Kidney glomerular epithelial cell (primary cell): Measurements from ENCODE around the gene OR52R1.
"Not testable (repeated sequence)": the region's sequence is repeated elsewhere in the genome, so short reads cannot be mapped to it uniquely, and the experiment has no call there.

Experiments
- DNase-seq: peaks from one replicate; lab custom pipeline; 2025; lab: John Stamatoyannopoulos, UW

OR52R1 gene

GRCh38 chr11:4804280-4804679, at the start of gene OR52R1:
OR52R1 (minus strand) TSS chr11:4804380; CDS start chr11:4804380, 0 bp downstream.
- no peak for DNase-seq

- no peak for DNase-seq
Observed at GRCh38 chr11:4851033-4851432, 46.9 kb upstream of the OR52R1 start.

- no peak for DNase-seq
Observed at GRCh38 chr11:4848908-4849532, 44.8 kb upstream of the OR52R1 start, which contains the start of gene OR51S1. OR51S1 (minus strand) TSS chr11:4849208; CDS start chr11:4849208, 0 bp downstream.

DNA sequence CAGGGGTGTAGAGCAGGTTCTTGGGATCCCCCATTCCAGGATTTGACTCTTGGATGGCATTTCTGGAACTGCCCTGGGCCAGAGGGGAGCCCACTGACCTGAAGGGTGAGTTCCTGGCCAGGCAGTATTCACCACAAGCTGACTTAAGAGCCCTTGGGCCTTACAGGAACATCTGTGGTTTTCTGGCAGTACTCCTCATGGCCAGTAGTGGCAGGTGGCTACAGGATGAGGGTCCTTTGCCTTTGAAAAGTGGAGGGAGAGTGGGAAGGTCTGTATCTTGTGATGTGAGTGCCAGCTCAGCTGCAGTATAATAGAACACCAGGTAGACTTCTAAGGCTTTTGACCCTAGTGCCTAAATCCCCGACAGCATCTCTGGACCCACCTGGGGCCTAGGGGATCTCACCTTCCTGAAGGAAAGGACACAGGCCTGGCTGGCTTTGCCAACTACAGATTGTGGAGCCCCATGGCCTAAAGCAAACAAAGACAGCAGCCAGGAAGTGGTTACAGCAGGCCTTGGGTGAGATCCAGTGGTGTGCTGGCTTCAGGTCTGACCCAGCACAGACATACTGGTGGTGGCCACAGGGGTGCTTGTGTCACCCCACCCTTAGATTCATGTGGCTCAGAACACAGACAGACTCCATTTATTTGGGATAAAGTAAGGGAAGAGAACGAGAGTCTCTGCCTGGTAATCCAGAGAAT, 35.8 kb upstream of the OR52R1 start:
- no peak for DNase-seq

DNA sequence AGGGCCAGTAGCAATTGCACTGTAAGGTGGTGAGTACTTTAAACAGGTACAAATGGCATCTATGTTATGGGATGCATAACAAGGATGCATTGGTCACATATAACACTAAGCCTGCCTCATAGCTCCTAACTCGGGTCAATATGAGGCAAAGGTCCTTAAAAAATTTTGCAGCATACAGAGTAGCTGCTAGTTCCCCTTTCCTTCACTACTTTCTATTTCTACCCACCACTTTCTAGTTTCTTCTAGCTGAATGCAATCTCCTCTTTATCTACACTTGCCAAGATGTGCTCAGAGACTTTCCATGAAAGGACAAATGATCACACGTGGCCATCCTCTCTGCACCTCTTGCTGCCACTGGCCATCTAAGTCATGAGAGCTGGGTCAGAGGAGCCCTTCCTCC, 26.7 kb upstream of the OR52R1 start:
- no peak for DNase-seq

- no peak for DNase-seq
Observed at GRCh38 chr11:4830346-4830745, 26.2 kb upstream of the OR52R1 start.

- DNase-seq: peak; percentile 7
Observed at GRCh38 chr11:4826425-4826824, 22.2 kb upstream of the OR52R1 start.

DNA sequence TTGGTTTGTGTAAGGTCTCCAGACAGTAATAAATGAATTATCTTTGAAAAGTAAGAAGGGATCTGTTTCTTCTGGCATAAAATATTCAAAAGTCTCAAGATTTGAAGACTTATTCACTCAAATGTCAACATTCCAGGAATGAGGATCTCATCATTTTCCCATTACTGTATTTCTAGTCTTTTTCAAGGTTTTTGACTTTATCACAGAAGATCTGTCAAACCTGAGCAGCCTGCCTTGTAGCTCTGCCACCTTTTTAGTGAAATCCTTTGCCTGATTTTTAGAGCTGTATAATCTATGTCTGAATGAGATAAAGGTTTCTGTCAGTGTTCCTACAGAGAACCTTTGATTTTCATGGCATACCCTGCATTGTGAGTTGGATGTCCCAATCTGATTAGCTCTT, 21.0 kb upstream of the OR52R1 start:
- no peak for DNase-seq

DNA sequence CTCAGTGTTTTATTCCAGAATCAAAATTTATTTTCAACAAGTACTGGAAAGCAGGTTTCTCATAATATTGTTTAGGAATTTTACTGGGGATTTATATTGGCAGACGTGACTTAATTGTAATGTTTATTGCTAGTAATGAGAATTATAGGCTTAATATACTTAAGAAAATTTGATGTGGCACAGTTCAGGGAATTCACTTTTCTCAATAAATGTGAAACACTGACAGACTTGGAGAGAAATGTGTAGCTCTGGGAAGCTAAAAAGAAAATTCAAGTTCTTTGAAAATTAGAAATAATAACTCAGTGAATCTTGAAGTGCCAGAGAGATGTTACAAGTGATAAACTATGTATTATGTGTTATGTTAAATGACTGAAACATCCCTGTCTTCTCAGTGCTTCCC, 16.8 kb upstream of the OR52R1 start, which contains the start of gene OR51F2:
Gene OR51F2 (plus strand): TSS at position 301 of the 400 bp plus-strand sequence. CDS start 101 bp downstream, outside the sequence.
- DNase-seq: no peak

DNA sequence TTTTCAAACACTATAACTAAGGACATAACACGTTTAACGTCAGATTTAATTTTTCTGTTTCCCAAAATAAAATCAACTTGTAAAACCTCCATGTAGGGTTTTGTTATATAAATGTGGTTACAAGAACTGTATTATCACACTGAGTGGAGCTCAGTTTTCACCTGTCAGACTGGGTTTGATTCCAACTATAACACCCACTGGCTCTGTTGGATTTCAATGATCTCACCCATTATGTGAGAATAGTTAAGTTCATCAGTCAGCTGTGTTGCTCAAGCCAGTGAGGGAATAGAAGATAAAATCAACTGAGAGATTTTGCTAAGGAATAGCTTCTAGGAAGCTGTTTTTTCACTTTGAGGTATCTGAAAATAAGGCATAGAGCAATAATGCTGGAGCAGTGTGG, 5.1 kb upstream of the OR52R1 start:
- DNase-seq: no peak

DNA sequence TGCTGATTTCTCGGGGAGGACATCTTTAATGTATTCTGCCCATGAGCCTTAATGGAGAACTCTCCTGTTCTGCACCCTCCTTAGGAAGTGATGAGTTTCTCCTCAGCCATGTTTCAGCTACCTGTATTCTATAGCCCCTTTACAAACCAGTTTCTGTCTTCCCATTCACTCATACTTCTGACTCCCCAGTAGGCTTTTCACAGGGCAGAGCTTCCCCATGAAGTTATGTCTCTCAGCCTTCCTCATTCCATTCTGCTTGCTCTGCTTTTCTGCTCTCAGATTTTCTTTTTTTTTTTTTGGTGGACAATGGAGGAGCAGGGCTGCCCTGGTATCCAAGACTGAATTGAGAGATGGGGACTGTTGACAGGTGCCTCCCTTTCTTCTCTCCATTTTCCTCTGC, 4.3 kb upstream of the OR52R1 start:
- DNase-seq: peak; percentile 1

- DNase-seq: not testable (repeated sequence)
Observed at GRCh38 chr11:4801316-4801715, 2.9 kb downstream of the OR52R1 start.

- DNase-seq: no peak
Observed at GRCh38 chr11:4798427-4799183, 5.6 kb downstream of the OR52R1 start.

DNA sequence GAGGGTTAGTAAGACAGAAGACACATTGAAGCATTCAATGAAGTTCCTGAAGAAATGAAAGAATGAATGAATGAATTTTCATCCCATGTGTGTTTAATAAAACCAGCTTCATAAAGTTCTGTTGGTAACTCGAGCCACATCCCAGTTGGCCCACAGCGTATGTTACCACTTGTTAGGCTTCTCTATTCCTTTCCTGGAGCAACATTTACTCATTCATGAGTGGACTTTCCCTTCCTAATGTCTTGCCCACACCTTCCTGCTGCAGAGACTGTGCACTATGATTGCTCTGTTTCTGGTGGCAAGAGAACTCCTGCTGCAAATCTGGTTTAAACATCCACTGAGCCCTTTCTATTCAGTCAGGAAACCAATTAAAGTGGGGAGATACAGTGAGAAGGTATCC, 7.0 kb downstream of the OR52R1 start:
- DNase-seq: no peak

DNA sequence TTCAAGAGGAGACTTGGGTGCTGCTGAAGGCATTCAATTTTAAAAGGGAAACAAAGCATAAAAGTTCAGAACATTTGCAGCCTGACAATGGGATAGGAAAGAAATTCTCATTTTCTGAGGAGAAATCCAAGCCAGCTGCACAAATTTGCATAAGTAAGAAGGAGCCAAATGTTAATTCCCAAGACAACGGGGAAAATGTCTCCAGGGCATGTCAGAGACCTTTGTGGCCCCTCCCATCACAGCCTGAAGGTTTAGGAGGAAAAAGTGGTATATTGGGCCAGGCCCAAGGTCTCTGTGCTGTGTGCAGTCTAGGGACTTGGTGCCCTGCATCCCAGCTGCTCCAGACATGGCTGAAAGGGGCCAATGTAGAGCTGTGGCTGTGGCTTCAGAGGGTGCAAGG, 21.7 kb downstream of the OR52R1 start:
- DNase-seq: no peak

- no peak for DNase-seq
Observed at GRCh38 chr11:4769838-4770237, 34.3 kb downstream of the OR52R1 start, which contains the start of gene OR51F1. OR51F1 (minus strand) TSS chr11:4769938; CDS start chr11:4769938, 0 bp downstream.

GRCh38 chr11:4768094-4768493, 36.1 kb downstream of the OR52R1 start:
- no peak for DNase-seq

DNA sequence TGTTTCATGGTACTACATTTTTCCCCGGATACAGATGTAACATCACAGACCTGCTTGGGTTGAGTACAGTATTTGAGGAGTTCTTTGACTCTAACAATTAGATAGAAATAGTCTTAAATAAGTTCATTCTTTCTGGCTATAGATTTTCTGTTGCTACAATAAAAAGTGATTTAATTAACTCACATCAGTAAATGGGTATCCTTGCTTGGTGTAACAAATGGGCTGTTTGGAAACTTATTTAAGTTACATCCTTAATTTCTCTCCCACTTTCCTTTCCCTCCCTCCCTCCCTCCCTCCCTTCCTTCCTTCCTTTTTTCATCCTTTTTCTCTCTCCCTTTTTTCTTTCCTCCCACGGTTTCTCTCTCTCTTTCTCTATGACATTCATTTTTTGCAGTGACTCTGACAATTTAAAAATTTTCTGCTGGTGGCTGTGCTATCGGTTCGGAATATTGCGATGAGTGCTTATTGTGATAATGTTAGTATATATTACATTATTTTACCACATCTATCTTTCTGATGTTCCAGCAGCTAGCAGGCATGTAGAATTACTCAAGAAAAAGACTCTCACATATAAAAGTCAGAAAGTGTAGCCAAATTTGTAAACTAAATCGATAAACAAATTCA, 37.6 kb downstream of the OR52R1 start:
- no peak for DNase-seq

DNA sequence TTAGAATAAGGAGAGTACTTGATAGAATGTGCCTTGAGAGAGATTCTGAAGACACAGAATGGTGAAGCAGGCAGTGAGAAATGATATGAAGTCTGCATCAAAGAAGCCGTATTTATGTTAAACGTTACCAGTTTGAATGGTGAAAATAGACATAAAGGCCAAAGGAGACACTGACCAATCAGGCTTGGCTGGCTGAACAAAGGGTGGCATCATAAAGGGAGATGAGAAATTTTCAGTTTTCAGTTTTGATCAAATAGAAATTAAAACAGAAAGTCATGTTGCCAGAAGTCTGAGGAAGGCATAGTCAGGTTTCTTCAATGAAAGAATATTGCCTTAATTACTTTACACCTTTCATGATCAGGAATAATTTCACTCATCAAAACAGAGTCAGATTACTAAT, 41.1 kb downstream of the OR52R1 start:
- DNase-seq: no peak
